DLD1 (cell line): Measurements from ENCODE around the gene ENPP7.

Experiments
- in situ Hi-C: cut with HindIII; loops from 2 replicates; pipeline ENCODE4 v1.10.0; 2017; ENCODE audit warnings: low sequenced_read_pairs

Gene ENPP7

DNA sequence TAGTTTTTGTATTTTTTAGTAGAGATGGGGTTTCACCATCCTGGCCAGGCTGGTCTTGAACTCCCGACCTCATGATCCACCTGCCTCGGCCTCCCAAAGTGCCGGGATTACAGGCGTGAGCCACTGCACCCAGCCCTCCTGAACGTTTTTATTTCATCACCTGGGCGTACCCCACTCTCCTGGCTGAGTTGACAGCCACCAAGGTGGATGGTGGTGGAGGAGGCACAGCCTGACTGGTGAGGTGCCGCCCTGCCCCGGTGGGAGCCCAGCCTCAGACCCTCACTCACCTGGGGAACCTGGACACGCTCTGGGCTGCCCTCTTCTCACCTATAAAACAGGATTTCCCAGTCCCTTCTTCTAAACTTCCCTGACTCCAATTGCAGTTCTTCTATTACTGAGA is 42.0 kb downstream of the ENPP7 start:
- in situ Hi-C loops = loop anchor here (25.0 kb wide), 1 partner anchor 110 kb away; no protein-coding TSS in a partner anchor

DNA sequence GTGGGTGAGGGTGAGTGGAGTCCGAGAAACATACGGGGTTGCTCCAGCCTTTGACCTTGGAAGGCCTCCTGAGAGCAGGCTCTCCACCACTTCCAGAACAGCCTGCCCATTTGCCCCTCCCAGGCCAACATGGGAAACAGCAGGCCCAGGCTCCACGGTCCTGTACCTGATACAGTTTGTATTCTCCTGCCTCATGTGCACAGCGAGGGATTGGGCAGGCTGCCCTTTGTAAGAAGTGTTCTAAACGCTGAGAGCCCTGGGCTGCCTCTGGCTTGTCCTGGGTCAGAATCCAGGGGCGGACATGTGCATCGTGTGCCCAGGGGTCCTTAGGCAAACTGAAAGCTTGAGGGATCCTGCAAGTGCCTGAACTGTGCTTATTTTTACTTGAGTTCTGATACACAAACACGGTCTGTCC is 43.8 kb downstream of the ENPP7 start:
- in situ Hi-C loops = loop anchor here (25.0 kb wide), 1 partner anchor 112 kb away; no protein-coding TSS in a partner anchor

DNA sequence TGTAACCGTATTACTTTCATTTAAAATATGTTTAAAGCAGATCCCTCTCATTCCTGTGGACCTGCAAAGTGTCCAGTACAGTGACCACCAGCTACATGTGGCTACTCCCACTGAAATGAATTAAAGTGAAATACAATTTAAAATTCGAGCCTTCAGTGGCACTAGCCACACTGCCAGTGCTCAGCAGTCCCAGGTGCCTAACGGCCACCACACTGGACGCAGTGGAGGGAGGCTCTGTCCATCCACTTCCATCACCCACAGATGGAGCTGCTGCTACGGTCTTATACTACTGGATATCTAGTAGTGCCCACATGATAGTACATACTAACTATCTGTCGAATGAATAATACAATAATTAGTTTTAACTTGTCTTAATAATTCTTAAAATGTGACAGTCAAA is 44.9 kb downstream of the ENPP7 start:
- in situ Hi-C loops = no loop called here

DNA sequence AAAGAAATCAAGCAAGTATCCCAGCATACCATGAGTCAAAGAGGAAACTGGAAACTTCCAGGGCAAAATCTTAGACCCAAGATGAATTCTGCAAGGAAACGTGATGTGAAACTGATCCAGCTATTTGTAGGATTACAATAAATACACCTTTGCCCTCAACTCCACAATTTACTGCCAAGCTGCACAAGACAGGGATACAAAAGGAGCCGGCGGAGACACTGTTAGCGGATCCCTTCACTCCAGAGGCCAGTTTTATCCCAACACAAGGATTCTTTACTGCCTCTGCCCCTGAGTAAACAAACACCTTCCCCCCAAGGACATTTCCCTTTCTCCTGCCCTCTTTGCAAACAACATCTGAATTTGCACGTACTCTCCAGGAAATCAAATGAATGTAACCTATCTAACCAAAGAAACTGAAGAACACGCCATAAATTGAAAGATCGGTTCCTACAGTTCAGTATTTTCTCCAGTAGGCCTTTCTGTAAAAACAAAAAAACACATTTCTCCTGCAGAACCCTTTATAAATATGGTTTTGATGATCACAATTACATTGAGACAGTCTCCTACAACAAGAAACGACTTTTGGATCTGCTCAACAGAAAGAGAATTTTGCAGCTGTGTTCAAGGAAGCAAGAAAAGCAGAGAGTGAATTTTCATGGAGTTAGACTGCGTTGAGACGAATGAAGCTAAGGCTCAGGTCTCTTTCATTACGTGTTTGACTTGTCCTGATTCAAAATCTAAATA is 45.8 kb downstream of the ENPP7 start:
- in situ Hi-C loops = no loop called here

DNA sequence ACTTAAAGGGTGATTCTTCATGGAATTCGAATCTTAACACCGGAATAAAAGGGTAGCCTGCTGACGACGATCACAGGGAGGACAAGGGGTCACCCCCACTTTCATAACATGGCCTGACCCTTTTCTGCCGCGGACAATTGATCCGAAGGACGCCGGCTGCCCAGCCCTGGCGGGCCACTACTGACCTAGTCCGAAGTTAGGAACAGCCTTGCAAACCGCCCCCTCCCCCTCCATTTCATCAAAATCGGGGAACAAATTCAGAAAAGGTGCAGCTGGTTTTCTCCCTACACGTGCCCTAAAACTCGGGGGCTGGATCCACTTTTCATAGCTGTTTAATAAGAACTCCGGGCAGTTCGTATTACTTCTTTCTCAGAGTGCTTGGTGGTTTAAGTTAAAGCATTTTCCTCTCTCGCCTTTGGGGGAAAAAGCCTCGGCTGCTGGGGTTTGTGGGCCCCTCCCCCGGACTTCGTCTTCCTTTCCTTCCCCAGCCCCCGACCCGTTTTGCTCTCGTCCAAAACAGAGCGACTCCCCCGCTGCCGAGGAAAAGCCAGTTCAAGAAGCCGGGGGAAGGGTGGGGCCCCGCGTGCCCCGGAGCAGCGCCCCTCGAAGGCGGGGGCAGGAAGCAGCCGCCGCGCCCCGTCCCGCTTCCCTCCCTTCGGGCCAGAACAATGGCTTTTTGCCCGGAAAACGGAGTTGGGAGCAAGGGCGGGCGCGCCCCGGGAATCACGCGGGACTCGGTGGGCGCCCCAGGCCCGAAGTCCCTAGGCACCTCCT is 46.6 kb downstream of the ENPP7 start:
- in situ Hi-C loops = no loop called here

DNA sequence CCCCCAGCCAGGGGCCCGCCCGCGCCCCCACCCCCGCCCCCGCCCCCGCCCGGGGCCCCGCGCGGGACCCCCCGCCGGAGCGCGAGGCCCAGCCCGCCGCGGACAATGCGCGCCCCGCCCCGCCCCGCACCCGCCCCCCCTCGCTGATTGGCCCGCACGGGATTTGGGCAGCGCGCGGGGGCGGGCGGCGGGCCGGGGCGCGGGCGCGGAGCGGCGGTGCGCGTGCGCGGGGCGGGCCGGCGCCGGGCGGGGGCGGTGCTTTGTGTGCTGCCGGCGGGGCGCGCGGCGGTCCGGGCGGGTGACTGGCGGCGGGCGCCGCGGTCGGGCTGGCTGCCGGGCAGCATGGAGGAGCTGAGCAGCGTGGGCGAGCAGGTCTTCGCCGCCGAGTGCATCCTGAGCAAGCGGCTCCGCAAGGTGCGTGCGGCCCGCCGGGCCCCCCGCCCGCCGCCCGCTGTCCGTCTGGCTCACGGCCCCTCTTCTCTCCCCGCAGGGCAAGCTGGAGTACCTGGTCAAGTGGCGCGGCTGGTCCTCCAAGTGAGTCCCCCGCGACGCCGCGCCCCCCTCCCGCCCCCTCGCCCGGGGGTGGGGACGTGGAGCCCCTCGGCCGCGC is 47.3 kb downstream of the ENPP7 start, which contains the start of gene CBX2:
Gene CBX2 (plus strand): TSS at position 255 of the 610 bp plus-strand sequence. CDS start 88 bp downstream, at position 343.
- in situ Hi-C loops = no loop called here

DNA sequence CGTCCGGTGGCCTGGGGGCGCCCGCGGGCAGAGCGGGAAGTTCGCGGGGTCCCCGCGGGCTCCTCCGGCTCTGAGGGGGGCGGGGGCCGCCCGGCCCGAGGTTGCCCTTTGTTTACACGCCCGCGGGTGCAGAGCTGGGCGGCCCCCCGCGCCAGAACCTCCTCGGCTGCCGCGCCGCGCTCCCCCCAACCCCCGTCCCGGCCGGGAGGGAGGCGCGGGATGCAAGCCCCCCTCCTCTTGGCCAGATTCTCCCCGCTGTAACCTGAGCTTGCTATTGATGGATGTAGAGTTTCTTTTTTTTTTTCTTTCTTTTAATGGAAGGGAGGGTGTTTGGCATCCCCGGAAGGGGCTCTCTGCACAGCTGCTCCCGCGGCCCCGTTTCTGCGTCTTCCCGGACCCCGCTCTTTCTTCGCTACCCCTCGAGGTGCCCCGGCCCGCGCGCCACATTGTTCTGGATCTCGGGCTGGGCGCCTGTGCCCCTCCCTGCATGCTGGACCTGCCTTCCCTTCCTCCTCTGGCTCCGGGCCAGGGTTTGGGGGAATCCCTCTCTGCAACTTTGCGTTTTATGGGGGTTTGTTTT is 47.9 kb downstream of the ENPP7 start:
- in situ Hi-C loops = no loop called here

DNA sequence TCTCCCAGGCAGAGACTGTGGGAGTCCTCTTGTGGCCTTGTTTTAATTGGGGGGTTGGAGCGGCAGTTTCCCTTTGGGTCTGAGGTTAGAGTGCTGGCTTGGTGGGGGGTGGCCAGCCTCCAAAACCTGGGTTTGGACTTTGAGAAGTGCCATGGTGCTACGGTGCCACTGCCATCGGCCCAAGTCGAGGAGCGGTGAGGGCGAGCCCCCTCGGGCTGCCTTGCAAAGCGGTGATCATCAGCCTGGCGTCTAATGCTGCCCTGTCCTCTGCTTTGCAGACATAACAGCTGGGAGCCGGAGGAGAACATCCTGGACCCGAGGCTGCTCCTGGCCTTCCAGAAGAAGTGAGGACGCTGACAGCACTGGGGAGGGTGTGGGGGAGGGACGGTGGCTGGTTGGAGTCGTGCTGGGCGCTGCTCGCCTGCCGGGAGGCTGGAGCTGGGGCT is 48.4 kb downstream of the ENPP7 start:
- in situ Hi-C loops = no loop called here

DNA sequence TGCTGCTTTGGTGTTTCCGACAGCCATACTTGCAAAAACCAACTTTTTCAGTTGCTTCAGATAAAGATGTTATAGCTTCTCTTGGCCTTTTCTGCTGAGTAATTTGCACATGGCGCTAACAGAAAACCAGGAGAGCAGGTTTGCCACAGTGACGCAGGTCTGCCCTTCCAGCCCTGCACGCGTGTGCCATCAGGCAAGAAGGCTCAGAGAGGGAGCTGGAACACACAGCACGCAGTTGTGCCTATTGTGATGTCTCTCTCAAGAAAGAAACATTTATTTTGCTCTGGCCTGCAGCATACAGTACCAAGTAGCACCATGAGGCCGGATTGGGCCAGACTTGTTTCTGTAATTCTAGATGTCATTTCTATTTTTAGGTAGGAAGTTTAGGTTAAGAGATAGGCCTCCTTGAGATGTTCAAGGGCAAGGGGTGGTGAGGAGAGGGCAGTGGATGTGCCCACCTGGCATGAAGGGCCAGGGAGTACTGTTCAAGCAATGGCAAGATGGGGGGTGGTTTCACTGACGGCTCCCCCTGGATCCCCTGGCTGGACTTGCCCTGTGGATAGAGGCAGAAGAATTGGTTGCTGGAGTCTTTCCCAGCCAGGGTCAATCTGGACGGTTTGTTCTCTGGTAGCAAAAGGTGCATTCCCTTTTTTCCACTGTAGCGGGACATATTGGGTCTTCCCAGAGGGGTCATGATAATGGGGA is 49.1 kb downstream of the ENPP7 start:
- in situ Hi-C loops = no loop called here

DNA sequence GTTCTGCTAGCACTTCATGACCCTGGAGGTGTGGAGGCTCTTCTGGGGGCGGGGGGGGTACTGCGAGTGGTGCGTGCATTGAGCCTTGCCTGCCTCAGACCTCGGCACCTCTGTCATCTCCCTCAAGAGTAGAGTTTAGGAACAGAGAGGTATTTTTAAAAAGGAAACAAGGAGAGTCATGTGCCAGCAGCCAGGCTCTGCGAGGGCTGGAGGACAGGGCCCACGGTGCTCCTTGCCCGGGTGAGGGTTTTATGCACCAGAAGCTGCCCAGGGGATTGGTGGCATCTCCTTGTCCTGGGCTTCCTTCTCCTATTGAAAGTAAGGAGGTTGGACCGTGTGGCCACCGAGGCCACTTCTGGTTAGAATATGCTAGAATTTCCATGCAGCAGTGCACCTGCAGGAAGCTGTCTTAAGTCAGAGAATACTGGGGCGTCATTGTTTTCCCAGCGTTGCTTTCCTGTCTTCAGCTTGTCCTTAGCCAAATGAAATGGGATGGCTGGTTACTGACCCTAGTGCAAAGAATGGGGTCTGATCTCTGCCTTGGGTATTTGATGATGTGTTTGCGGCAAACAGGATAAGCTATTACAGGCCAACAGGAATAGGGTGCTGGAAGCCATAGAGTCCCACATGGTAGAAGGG is 50.4 kb downstream of the ENPP7 start:
- in situ Hi-C loops = no loop called here

DNA sequence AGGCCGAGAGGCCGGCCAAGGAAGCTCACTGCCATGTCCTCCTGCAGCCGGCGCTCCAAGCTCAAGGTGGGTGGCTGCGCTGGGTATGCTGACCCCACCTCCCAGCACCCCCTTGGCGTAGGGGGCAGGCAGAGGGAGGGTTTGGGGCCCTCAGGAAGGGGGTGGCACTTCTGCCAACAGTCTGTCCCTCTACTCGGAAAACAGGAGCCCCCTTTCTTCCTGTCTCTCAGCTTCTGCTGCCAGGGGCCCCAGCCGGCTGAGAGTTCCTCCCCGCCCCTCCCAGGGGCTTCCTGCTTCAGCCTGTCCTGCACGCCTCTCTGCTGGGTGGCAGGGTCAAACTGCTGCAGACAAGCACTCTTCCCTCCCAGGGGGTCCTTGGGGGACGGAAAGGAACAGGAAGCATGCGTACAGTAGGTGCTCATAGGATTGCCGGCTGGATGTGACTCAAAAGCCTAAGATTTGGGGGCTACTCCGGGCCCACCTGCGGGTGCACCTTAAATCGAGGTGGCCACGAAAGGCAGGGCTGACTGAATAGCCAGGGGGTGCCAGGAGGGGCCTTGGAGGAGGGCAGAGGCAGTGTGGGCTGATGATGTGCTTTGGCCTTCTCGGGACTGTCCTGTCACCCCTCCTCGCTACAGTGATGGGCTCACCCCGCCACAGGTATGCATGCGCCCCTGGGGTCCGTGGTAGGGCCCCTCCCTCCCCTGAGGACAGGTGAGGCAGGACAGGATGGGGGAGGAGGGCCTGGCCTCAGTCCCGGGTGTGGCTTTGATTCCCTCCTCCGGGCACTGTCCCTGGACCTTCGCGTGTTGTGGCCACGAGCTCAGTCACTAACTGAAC is 51.2 kb downstream of the ENPP7 start:
- in situ Hi-C loops = no loop called here

DNA sequence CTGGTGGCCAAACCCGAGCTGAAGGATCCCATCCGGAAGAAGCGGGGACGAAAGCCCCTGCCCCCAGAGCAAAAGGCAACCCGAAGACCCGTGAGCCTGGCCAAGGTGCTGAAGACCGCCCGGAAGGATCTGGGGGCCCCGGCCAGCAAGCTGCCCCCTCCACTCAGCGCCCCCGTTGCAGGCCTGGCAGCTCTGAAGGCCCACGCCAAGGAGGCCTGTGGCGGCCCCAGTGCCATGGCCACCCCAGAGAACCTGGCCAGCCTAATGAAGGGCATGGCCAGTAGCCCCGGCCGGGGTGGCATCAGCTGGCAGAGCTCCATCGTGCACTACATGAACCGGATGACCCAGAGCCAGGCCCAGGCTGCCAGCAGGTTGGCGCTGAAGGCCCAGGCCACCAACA is 53.1 kb downstream of the ENPP7 start:
- in situ Hi-C loops = no loop called here

DNA sequence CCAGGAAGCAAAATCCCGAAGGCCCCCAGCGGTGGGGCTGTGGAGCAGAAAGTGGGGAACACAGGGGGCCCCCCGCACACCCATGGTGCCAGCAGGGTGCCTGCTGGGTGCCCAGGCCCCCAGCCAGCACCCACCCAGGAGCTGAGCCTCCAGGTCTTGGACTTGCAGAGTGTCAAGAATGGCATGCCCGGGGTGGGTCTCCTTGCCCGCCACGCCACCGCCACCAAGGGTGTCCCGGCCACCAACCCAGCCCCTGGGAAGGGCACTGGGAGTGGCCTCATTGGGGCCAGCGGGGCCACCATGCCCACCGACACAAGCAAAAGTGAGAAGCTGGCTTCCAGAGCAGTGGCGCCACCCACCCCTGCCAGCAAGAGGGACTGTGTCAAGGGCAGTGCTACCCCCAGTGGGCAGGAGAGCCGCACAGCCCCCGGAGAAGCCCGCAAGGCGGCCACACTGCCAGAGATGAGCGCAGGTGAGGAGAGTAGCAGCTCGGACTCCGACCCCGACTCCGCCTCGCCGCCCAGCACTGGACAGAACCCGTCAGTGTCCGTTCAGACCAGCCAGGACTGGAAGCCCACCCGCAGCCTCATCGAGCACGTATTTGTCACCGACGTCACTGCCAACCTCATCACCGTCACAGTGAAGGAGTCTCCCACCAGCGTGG is 53.7 kb downstream of the ENPP7 start:
- in situ Hi-C loops = no loop called here

DNA sequence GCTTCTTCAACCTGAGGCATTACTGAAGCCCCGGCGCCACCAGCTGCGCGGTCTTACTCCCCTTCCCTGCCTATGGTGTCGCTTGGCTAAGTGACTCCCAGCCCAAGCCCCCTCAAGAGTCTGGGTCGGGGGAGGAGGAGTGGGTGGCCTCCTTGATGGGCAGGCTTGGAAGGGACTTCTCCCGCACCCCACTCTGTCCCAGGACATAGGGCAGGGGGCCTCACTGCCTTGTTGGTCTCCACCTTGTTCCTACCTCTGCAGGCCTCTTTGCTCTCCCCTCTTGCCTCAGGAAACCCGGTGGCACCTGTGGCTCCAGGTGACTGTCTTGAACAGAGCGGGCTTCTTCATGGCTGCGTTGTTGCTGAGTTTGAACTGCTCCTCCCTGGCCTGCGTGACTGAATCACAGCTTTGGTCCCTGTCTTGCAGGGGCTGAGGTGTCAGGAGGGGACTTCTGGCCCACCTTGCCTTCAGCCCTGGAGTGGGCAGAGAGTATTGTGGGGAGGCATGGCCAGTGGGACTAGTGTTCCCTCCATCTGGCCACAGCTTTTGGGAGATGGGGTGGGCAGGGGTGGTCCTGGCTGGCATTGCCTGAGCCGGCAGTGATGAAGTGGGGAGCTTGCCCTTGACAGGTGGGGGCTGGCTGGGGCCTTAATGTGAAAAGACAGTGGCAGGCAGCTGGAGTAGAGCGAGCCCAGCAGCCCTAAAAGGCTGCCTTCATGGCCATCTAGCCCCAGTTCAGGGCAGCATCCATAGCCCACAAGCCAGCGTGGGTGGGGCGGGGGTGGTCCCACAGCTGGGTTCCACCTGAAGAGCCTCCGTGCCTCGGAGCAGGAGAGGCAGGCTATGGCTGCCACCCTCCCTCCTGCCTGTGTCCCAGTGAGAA is 54.5 kb downstream of the ENPP7 start:
- in situ Hi-C loops = no loop called here

DNA sequence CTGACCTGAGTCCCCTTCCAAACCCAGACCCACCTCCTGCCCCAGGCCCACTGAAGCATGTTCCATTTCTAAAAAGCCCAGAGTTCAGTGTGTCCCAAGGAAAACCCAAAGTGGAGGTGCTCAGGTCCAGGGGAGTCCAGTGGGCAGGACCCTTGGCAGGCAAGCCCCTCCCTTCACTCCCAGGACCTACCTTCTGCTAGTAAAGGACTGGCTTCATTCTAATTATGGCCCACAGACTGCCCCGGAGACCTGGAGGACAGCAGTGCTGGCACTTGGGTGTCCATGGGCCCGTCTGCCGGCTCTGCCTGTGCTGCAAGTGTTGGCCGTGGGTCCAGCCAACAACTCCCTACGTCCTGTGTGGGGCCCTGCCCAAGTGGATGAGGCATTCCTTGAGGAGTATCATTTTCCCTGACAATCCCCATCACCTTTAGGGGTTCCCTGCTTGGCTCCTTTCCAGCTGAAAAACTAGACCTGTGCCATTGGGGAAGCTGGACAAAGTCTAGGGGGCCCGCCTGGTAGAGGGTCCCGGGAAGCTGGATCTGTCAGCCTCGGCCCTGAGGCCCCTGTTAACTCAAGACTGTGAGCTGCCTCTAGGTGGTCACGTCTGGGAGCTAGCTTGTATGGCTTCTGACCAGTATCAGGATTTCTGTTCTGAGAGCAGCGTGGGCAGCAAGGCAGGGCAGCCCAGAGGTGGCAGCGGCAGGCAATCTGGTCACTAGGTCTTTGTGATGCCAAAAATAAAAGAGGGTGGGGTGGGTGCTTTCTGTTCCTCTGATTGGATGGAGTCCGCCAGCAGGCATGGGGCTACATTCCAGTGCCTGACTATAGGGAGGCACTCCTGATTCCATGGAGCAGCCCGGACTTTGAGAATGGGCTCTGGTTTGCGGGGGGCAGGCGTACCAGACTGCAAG is 55.4 kb downstream of the ENPP7 start:
- in situ Hi-C loops = no loop called here

DNA sequence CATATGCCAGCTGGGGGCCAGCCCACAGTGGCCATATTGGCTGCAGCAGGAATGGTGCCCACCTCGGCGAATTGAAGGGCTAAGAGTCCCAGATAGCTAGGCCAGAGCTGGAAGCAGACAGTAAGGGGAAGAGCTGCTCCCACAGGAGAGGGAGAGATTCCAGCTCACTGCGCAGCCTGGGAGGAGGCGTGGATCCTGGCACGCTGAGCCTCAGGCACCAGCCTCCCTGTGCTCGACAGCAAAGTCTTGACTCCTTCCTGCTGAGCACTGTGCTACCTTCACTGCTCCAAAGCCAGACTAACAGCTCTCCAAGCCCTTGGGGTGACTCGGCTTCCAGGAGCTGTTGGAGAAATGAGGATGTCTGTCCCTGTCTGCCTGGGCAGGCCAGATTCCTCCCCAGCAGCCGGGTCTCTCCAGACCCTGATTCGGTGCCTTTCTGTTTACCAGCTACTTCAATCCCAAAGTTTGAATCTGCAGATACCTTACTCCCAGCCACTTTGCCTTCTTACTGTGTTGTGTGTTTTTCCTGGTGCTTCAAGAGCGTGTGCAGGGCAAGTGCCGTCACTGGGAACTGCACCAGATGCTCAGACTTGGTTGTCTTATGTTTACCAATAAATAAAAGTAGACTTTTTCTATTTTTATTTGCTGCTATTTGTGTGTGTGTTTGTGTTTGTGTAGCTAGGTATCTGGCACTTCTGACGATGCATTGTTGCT is 56.3 kb downstream of the ENPP7 start:
- in situ Hi-C loops = no loop called here
